ENCODE data around the gene ZSCAN22.
A peak's percentile ranks its signal among the peaks of the same experiment; 100 is the strongest.

The ZSCAN22 gene

GRCh38 chr19:58319241-58319640 lies 7.6 kb upstream of the ZSCAN22 start:
- H3K4me1 ChIP-seq (ENCODE audit: control insufficient read depth in 1 of 2, insufficient read depth in 2 of 2, low read length in 2 of 2), result no peaks in the 10 kb centered on the region
- peaks cover 6 to 29% of the 10 kb centered on the region in 2 donors for H3K36me3 ChIP-seq (ENCODE audit: control insufficient read depth in 1 of 2, insufficient read depth in 2 of 2, low read length in 2 of 2)
- H3K27ac ChIP-seq (ENCODE audit: low read length), result no peak overlapping the region
- no peak overlapping the region for H3K4me3 ChIP-seq (ENCODE audit: low read depth in 1 of 2, low read length in 2 of 2)
- H3K9me3 ChIP-seq (ENCODE audit: control insufficient read depth in 1 of 2, low read length in 2 of 2), result no peaks in the 10 kb centered on the region
- H3K27me3 ChIP-seq (ENCODE audit: low read depth, low read length), result no peaks in the 10 kb centered on the region

GRCh38 chr19:58325311-58326022 lies 1.3 kb upstream of the ZSCAN22 start:
- H3K9me3 ChIP-seq (ENCODE audit: control insufficient read depth in 1 of 2, low read length in 2 of 2), result no peaks in the 10 kb centered on the region
- no peaks in the 10 kb centered on the region for H3K27me3 ChIP-seq (ENCODE audit: low read depth, low read length)
- H3K36me3 ChIP-seq (ENCODE audit: control insufficient read depth in 1 of 2, insufficient read depth in 2 of 2, low read length in 2 of 2), result peaks cover 0 to 2% of the 10 kb centered on the region in 2 donors
- H3K4me3 ChIP-seq (ENCODE audit: low read depth in 1 of 2, low read length in 2 of 2), result peak overlapping the region; percentile 84 to 98
- peaks cover 6 to 22% of the 10 kb centered on the region in 2 donors for H3K4me1 ChIP-seq (ENCODE audit: control insufficient read depth in 1 of 2, insufficient read depth in 2 of 2, low read length in 2 of 2)
- H3K27ac ChIP-seq (ENCODE audit: low read length), result no peak overlapping the region

- H3K9me3 ChIP-seq (ENCODE audit: control insufficient read depth in 1 of 2, low read length in 2 of 2), result no peaks in the 10 kb centered on the region
- H3K4me3 ChIP-seq (ENCODE audit: low read depth in 1 of 2, low read length in 2 of 2), result peak overlapping the region; percentile 84 to 98
- H3K27ac ChIP-seq (ENCODE audit: low read length), result peak overlapping the region; percentile 85
- H3K27me3 ChIP-seq (ENCODE audit: low read depth, low read length), result no peaks in the 10 kb centered on the region
- peaks cover 0 to 2% of the 10 kb centered on the region in 2 donors for H3K36me3 ChIP-seq (ENCODE audit: control insufficient read depth in 1 of 2, insufficient read depth in 2 of 2, low read length in 2 of 2)
- peaks cover 6 to 22% of the 10 kb centered on the region in 2 donors for H3K4me1 ChIP-seq (ENCODE audit: control insufficient read depth in 1 of 2, insufficient read depth in 2 of 2, low read length in 2 of 2)
These were observed 287 bp upstream of the ZSCAN22 start for GRCh38 chr19:58326501-58326913.

- Histone ChIP-seq H3K4me1 (ENCODE audit: control insufficient read depth in 1 of 2, insufficient read depth in 2 of 2, low read length in 2 of 2) (peaks cover 6 to 22% of the 10 kb centered on the region in 2 donors), H3K9me3 (ENCODE audit: control insufficient read depth in 1 of 2, low read length in 2 of 2) (no peaks in the 10 kb centered on the region), H3K27me3 (ENCODE audit: low read depth, low read length) (no peaks in the 10 kb centered on the region), H3K36me3 (ENCODE audit: control insufficient read depth in 1 of 2, insufficient read depth in 2 of 2, low read length in 2 of 2) (no peaks in the 10 kb centered on the region), H3K4me3 (ENCODE audit: low read depth in 1 of 2, low read length in 2 of 2) (no peak overlapping the region), H3K27ac (ENCODE audit: low read length) (no peak overlapping the region)
These were observed 2.2 kb downstream of the ZSCAN22 start for GRCh38 chr19:58328999-58329398.

- H3K4me3 ChIP-seq (ENCODE audit: low read depth in 1 of 2, low read length in 2 of 2), result no peak overlapping the region
- H3K27ac ChIP-seq (ENCODE audit: low read length), result peak overlapping the region; percentile 16
- H3K27me3 ChIP-seq (ENCODE audit: low read depth, low read length), result no peaks in the 10 kb centered on the region
- H3K36me3 ChIP-seq (ENCODE audit: control insufficient read depth in 1 of 2, insufficient read depth in 2 of 2, low read length in 2 of 2), result peaks cover 4 to 10% of the 10 kb centered on the region in 2 donors
- H3K9me3 ChIP-seq (ENCODE audit: control insufficient read depth in 1 of 2, low read length in 2 of 2), result no peaks in the 10 kb centered on the region
- peaks cover 6 to 20% of the 10 kb centered on the region in 2 donors for H3K4me1 ChIP-seq (ENCODE audit: control insufficient read depth in 1 of 2, insufficient read depth in 2 of 2, low read length in 2 of 2)
These were observed 3.7 kb downstream of the ZSCAN22 start for GRCh38 chr19:58330458-58330857.

GRCh38 chr19:58332697-58333096 lies 5.9 kb downstream of the ZSCAN22 start:
- Histone ChIP-seq H3K36me3 (ENCODE audit: control insufficient read depth in 1 of 2, insufficient read depth in 2 of 2, low read length in 2 of 2) (peaks cover 13 to 27% of the 10 kb centered on the region in 2 donors), H3K9me3 (ENCODE audit: control insufficient read depth in 1 of 2, low read length in 2 of 2) (no peaks in the 10 kb centered on the region), H3K27ac (ENCODE audit: low read length) (no peak overlapping the region), H3K27me3 (ENCODE audit: low read depth, low read length) (no peaks in the 10 kb centered on the region), H3K4me1 (ENCODE audit: control insufficient read depth in 1 of 2, insufficient read depth in 2 of 2, low read length in 2 of 2) (peaks cover 0 to 8% of the 10 kb centered on the region in 2 donors), H3K4me3 (ENCODE audit: low read depth in 1 of 2, low read length in 2 of 2) (no peak overlapping the region)

GRCh38 chr19:58334691-58335249 lies 8.0 kb downstream of the ZSCAN22 start:
- Histone ChIP-seq H3K9me3 (ENCODE audit: control insufficient read depth in 1 of 2, low read length in 2 of 2) (no peaks in the 10 kb centered on the region), H3K27me3 (ENCODE audit: low read depth, low read length) (no peaks in the 10 kb centered on the region), H3K4me1 (ENCODE audit: control insufficient read depth in 1 of 2, insufficient read depth in 2 of 2, low read length in 2 of 2) (no peaks in the 10 kb centered on the region), H3K36me3 (ENCODE audit: control insufficient read depth in 1 of 2, insufficient read depth in 2 of 2, low read length in 2 of 2) (peaks cover 31 to 47% of the 10 kb centered on the region in 2 donors), H3K4me3 (ENCODE audit: low read depth in 1 of 2, low read length in 2 of 2) (no peak overlapping the region), H3K27ac (ENCODE audit: low read length) (no peak overlapping the region)

- H3K36me3 ChIP-seq (ENCODE audit: control insufficient read depth in 1 of 2, insufficient read depth in 2 of 2, low read length in 2 of 2), result peaks cover 36 to 52% of the 10 kb centered on the region in 2 donors
- no peaks in the 10 kb centered on the region for H3K4me1 ChIP-seq (ENCODE audit: control insufficient read depth in 1 of 2, insufficient read depth in 2 of 2, low read length in 2 of 2)
- no peaks in the 10 kb centered on the region for H3K9me3 ChIP-seq (ENCODE audit: control insufficient read depth in 1 of 2, low read length in 2 of 2)
- H3K27ac ChIP-seq (ENCODE audit: low read length), result no peak overlapping the region
- no peak overlapping the region for H3K4me3 ChIP-seq (ENCODE audit: low read depth in 1 of 2, low read length in 2 of 2)
- H3K27me3 ChIP-seq (ENCODE audit: low read depth, low read length), result no peaks in the 10 kb centered on the region
These were observed 8.8 kb downstream of the ZSCAN22 start for GRCh38 chr19:58335630-58336029.

- no peaks in the 10 kb centered on the region for H3K9me3 ChIP-seq (ENCODE audit: control insufficient read depth in 1 of 2, low read length in 2 of 2)
- H3K36me3 ChIP-seq (ENCODE audit: control insufficient read depth in 1 of 2, insufficient read depth in 2 of 2, low read length in 2 of 2), result peaks cover 36 to 58% of the 10 kb centered on the region in 2 donors
- no peaks in the 10 kb centered on the region for H3K27me3 ChIP-seq (ENCODE audit: low read depth, low read length)
- H3K27ac ChIP-seq (ENCODE audit: low read length), result no peak overlapping the region
- H3K4me3 ChIP-seq (ENCODE audit: low read depth in 1 of 2, low read length in 2 of 2), result no peak overlapping the region
- no peaks in the 10 kb centered on the region for H3K4me1 ChIP-seq (ENCODE audit: control insufficient read depth in 1 of 2, insufficient read depth in 2 of 2, low read length in 2 of 2)
These were observed 9.4 kb downstream of the ZSCAN22 start for GRCh38 chr19:58336216-58336615.

GRCh38 chr19:58336820-58337219 lies 10.0 kb downstream of the ZSCAN22 start:
- Histone ChIP-seq H3K27ac (ENCODE audit: low read length) (no peak overlapping the region), H3K27me3 (ENCODE audit: low read depth, low read length) (no peaks in the 10 kb centered on the region), H3K36me3 (ENCODE audit: control insufficient read depth in 1 of 2, insufficient read depth in 2 of 2, low read length in 2 of 2) (peaks cover 36 to 64% of the 10 kb centered on the region in 2 donors), H3K9me3 (ENCODE audit: control insufficient read depth in 1 of 2, low read length in 2 of 2) (no peaks in the 10 kb centered on the region), H3K4me3 (ENCODE audit: low read depth in 1 of 2, low read length in 2 of 2) (no peak overlapping the region), H3K4me1 (ENCODE audit: control insufficient read depth in 1 of 2, insufficient read depth in 2 of 2, low read length in 2 of 2) (no peaks in the 10 kb centered on the region)

- no peaks in the 10 kb centered on the region for H3K27me3 ChIP-seq (ENCODE audit: low read depth, low read length)
- H3K9me3 ChIP-seq (ENCODE audit: control insufficient read depth in 1 of 2, low read length in 2 of 2), result no peaks in the 10 kb centered on the region
- H3K27ac ChIP-seq (ENCODE audit: low read length), result no peak overlapping the region
- no peak overlapping the region for H3K4me3 ChIP-seq (ENCODE audit: low read depth in 1 of 2, low read length in 2 of 2)
- H3K36me3 ChIP-seq (ENCODE audit: control insufficient read depth in 1 of 2, insufficient read depth in 2 of 2, low read length in 2 of 2), result peaks cover 36 to 64% of the 10 kb centered on the region in 2 donors
- H3K4me1 ChIP-seq (ENCODE audit: control insufficient read depth in 1 of 2, insufficient read depth in 2 of 2, low read length in 2 of 2), result no peaks in the 10 kb centered on the region
These were observed 11.5 kb downstream of the ZSCAN22 start for GRCh38 chr19:58338336-58338735.

All from muscle layer of duodenum (tissue), 2 donors.